Transverse colon (tissue), 3 donors: ENCODE data around the gene KLK8.

Experiments
- EP300 ChIP-seq: sonication (generic); formaldehyde crosslinking; IDR thresholded peaks from one replicate; pipeline ENCODE4 v1.6.1; 2017; ENCODE audit warnings: antibody characterized with exemption, low read depth
- POLR2A ChIP-seq: fragments of 450-650 bp; IDR thresholded peaks from one replicate; pipeline ENCODE4 v1.6.1; 2016; ENCODE audit warnings: antibody characterized with exemption, mild to moderate bottlenecking, moderate library complexity
- TF ChIP-seq, protein P1 (sequence below), 5 experiments: fragments of 200-600 bp in 3 of 5; fragments of 450-650 bp in 2 of 5; sonication (generic) in 3 of 5; IDR thresholded peaks; 1 replicate in 2 of 5; 2 replicates in 3 of 5; pipeline ENCODE4 v1.5.1; 2016 to 2017; ENCODE audit warnings: antibody characterized with exemption in 5 of 5, inconsistent platforms in 3 of 5, mild to moderate bottlenecking in 2 of 5, moderate library complexity in 1 of 5

DNA sequence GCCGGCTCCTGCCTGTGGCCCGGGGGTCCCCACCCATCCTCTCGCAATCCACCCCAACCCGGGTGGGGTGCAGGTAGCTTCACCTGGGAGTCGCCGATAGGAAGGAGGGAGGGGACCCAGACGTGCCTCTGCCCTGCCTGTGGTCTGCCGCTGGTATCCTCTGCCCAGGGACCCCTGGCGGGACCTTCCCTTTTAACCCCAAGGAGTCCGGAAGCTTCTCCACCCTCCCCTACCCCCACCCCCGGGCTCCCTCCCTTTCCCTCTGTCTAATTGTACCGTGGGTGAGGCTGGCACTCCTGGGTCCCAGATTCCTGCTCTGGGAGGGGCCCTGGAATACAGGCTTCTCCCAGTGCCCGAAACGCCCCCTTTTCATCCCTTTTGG, 18.1 kb upstream of the KLK8 start, which contains the start of gene KLK10:
- TF ChIP-seq EP300, result no peak
- TF ChIP-seq, protein P1, sequence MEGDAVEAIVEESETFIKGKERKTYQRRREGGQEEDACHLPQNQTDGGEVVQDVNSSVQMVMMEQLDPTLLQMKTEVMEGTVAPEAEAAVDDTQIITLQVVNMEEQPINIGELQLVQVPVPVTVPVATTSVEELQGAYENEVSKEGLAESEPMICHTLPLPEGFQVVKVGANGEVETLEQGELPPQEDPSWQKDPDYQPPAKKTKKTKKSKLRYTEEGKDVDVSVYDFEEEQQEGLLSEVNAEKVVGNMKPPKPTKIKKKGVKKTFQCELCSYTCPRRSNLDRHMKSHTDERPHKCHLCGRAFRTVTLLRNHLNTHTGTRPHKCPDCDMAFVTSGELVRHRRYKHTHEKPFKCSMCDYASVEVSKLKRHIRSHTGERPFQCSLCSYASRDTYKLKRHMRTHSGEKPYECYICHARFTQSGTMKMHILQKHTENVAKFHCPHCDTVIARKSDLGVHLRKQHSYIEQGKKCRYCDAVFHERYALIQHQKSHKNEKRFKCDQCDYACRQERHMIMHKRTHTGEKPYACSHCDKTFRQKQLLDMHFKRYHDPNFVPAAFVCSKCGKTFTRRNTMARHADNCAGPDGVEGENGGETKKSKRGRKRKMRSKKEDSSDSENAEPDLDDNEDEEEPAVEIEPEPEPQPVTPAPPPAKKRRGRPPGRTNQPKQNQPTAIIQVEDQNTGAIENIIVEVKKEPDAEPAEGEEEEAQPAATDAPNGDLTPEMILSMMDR (IDR thresholded peaks at IDR 0.05), result no peak
- TF ChIP-seq POLR2A, result no peak
